GM12873 (cell line): Measurements from ENCODE around the gene SPACA5.

ENCODE experiments used
- CTCF ChIP-seq: IDR thresholded peaks from 2 replicates; pipeline ENCODE4 v1.5.1; 2012; ENCODE audit warnings: low read depth, mild to moderate bottlenecking, moderate library complexity, low read length, control low read depth; ENCODE audit not compliant: insufficient read depth; ENCODE audit errors: missing control alignments

The SPACA5 gene

DNA sequence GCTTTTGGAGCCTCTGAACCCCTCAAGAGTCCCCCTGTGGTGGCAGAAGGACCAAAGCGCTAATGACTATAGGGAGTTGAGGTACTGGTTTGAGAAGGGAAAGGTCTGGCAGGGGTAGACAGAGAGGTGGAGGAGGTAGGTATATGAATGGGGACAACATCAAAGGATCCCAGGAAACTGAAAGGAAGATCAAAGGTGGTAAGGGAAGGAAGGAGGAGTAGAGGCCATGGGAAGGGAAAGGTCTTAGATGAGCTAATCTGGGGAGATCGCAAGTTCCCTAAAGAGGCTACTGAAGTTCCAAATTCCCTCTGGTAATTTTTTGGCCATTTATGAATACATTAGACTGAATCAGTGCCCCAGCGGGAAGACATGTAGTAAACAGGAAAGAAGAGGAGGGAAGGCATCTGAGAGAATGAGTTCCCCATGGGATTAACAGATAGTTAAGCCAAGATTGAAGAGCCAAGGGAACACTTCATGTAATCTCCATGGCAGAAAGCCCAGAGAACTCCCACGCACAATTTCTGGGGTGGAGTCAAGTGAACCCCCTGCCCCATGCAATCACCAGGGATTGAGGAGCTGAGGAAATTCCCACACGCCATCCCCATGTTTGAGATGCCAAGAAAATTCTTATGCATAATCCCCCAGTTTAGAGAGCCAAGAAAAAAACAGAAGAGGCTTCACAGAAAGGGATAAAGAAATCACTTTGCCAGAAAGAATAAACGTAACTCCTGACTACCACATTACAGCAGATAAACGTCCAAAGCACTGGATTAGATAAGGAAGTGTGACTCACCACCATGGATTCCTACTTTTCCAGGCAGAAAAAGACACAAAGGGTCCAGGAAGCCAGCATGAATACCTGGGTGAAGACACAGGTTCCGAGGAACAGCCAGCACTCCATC lies 38.9 kb downstream of the SPACA5 start:
- no peak for TF ChIP-seq CTCF

GRCh38 chrX:48046846-48047245 lies 40.1 kb downstream of the SPACA5 start:
- TF ChIP-seq CTCF, result no peak

DNA sequence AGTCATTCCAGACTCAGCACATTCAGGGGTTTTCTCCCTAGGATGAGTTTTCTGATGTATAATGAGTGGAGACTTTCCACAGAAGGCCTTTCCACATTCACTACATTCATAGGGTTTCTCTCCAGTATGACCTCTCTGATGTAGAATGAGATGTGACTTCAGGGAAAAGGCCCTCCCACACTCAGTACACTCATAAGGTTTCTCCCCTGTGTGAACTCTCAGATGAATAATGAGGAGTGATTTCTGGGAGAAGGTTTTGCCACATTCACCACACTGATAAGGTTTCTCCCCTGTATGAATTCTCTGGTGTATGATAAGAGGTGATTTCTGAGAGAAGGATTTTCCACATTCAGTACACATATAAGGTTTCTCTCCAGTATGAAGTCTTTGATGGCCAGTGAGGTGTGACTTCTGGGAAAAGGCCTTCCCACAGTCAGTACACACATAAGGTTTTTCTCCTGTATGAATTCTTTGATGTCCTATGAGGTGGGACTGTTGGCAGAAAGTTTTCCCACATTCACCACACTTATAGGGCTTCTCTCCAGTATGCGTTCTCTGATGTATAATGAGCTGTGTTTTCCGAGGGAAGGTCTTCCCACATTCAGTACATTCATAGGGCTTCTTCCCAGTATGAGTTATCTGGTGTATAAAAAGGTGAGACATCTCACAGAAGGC lies 52.0 kb downstream of the SPACA5 start:
- TF ChIP-seq CTCF, result no peak

DNA sequence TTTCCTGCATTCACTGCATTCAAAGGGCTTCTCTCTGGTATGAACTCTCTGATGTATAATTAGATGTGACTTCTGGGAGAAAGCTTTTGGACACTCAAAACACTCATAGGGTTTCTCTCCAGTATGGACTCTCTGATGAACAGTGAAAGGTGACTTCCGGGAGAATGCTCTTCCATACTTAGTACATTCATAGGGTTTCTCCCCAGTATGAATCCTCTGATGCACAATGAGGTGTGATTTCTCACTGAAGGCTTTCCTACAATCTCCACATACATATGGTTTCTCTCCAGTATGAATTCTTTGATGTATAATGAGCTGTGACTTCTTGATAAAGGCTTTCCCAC lies 52.5 kb downstream of the SPACA5 start:
- no peak for TF ChIP-seq CTCF
